H1 (cell line): ENCODE data around the gene SPEF2. TPM values are rescaled to one million over a fixed set of nuclear protein-coding genes. Genes with fewer than 3 reads are reported as not detected.

Source experiments
- CTCF ChIA-PET: fragments of 300-600 bp; sonication (Branson Sonifier 250); formaldehyde crosslinking; loops from one replicate; lab custom pipeline; 2021; ENCODE audit not compliant: partially characterized antibody; lab: Charles Lee
- POLR2A ChIA-PET: fragments of 300-600 bp; sonication (Branson Sonifier 250); formaldehyde crosslinking; loops from one replicate; lab custom pipeline; 2021; ENCODE audit warnings: inconsistent platforms; ENCODE audit not compliant: partially characterized antibody; lab: Charles Lee
- DNase-seq, 2 experiments: peaks; one replicate each; pipeline versions ENCODE4 v3.0.0 to v3.0.0-alpha.2; 2010 to 2022; ENCODE audit warnings: low spot score in 2 of 2, low read depth in 1 of 2, mixed read lengths in 1 of 2
- FAIRE-seq: peaks from 2 replicates; lab custom pipeline; 2011; peaks lifted over from hg19 to GRCh38; lab: Jason Lieb, UNC
- H2AFZ ChIP-seq: 2 replicates; pipeline ENCODE4 v1.8.1; 2012; ENCODE audit warnings: low read length, inconsistent platforms
- H2AK5ac ChIP-seq: 2 replicates; pipeline ENCODE4 v1.6.1; 2013; ENCODE audit warnings: low read depth, low read length
- H2BK120ac ChIP-seq: replicated peaks from 2 replicates; pipeline ENCODE3; 2013; ENCODE audit warnings: low read depth, low read length, inconsistent platforms
- H2BK12ac ChIP-seq: 2 replicates; pipeline ENCODE4 v1.6.1; 2013; ENCODE audit warnings: low read depth, low read length
- H2BK15ac ChIP-seq: 2 replicates; pipeline ENCODE4 v1.6.1; 2013; ENCODE audit warnings: low read length
- H2BK20ac ChIP-seq: 2 replicates; pipeline ENCODE4 v1.6.1; 2013; ENCODE audit warnings: low read length
- H2BK5ac ChIP-seq: 2 replicates; pipeline ENCODE4 v1.6.1; 2013; ENCODE audit warnings: low read depth, low read length
- H3K14ac ChIP-seq: 2 replicates; pipeline ENCODE4 v1.6.1; 2013; ENCODE audit warnings: inconsistent platforms; ENCODE audit not compliant: insufficient read length
- H3K18ac ChIP-seq: 2 replicates; pipeline ENCODE4 v1.6.1; 2013; ENCODE audit warnings: low read length; ENCODE audit errors: extremely low read depth
- H3K23ac ChIP-seq: 2 replicates; pipeline ENCODE4 v1.6.1; 2013; ENCODE audit warnings: inconsistent platforms; ENCODE audit not compliant: insufficient read length
- H3K23me2 ChIP-seq: 2 replicates; pipeline ENCODE4 v1.6.1; 2013; ENCODE audit warnings: low read depth, low read length
- H3K27ac ChIP-seq: 2 replicates; pipeline ENCODE4 v1.6.1; 2011; ENCODE audit warnings: low read depth, low read length, inconsistent platforms
- H3K27me3 ChIP-seq, 4 experiments: replicated peaks in 1 of 4; 1 replicate in 1 of 4; 2 replicates in 3 of 4; pipeline versions ENCODE4 v1.6.1 to v1.8.1; 2011 to 2013; ENCODE audit warnings: low read length in 3 of 4, mild to moderate bottlenecking in 3 of 4, inconsistent platforms in 2 of 4, mixed read lengths in 2 of 4, moderate library complexity in 1 of 4; ENCODE audit not compliant: control insufficient read depth in 3 of 4, insufficient read depth in 3 of 4; ENCODE audit errors: extremely low read depth in 1 of 4
- H3K36me3 ChIP-seq, 4 experiments: 2 replicates each; pipeline versions ENCODE4 v1.6.1 to v1.8.1; 2011 to 2013; ENCODE audit warnings: mild to moderate bottlenecking in 4 of 4, low read length in 3 of 4, moderate library complexity in 2 of 4, control low read depth in 1 of 4, inconsistent platforms in 1 of 4; ENCODE audit not compliant: insufficient read depth in 4 of 4, control insufficient read depth in 2 of 4
- H3K4ac ChIP-seq: replicated peaks from 2 replicates; pipeline ENCODE3; 2013; ENCODE audit warnings: low read length, low read depth, mixed read lengths, inconsistent platforms; ENCODE audit not compliant: insufficient read length
- H3K4me1 ChIP-seq, 4 experiments: replicated peaks in 1 of 4; 1 replicate in 1 of 4; 2 replicates in 3 of 4; pipeline versions ENCODE4 v1.6.1 to v1.8.1; 2011 to 2013; ENCODE audit warnings: low read length in 3 of 4, inconsistent platforms in 2 of 4, mixed read lengths in 1 of 4; ENCODE audit not compliant: insufficient read depth in 4 of 4, control insufficient read depth in 3 of 4
- H3K4me2 ChIP-seq, 2 experiments: 2 replicates each; pipeline versions ENCODE4 v1.6.1 to v1.8.1; 2011 to 2013; ENCODE audit warnings: low read depth in 2 of 2, low read length in 2 of 2, control low read depth in 1 of 2, inconsistent platforms in 1 of 2, mild to moderate bottlenecking in 1 of 2; ENCODE audit not compliant: insufficient read depth in 1 of 2
- H3K4me3 ChIP-seq, 4 experiments: fragments of 200-600, 300-600 bp in 1 of 4; sonication (generic), shearing (Covaris generic), sonication (Bioruptor Twin) in 1 of 4; 2 replicates each; pipeline versions ENCODE4 v1.5.1 to v1.8.1; 2011 to 2016; ENCODE audit warnings: low read length in 4 of 4, low read depth in 3 of 4, control low read depth in 2 of 4, inconsistent platforms in 2 of 4, mild to moderate bottlenecking in 2 of 4, mixed read lengths in 1 of 4, moderate library complexity in 1 of 4; ENCODE audit not compliant: insufficient read depth in 2 of 4; ENCODE audit errors: extremely low read depth in 1 of 4
- H3K56ac ChIP-seq: replicated peaks from 2 replicates; pipeline ENCODE3; 2013; ENCODE audit warnings: low read depth, mild to moderate bottlenecking, mixed read lengths, low read length, inconsistent platforms; ENCODE audit not compliant: insufficient read length
- H3K79me1 ChIP-seq: 2 replicates; pipeline ENCODE4 v1.6.1; 2013; ENCODE audit warnings: low read depth, low read length, control low read depth
- H3K79me2 ChIP-seq, 2 experiments: 2 replicates each; pipeline versions ENCODE4 v1.6.1 to v1.8.1; 2012 to 2013; ENCODE audit warnings: low read length in 2 of 2, mild to moderate bottlenecking in 2 of 2, inconsistent platforms in 1 of 2; ENCODE audit not compliant: insufficient read depth in 2 of 2, control insufficient read depth in 1 of 2
- H3K9ac ChIP-seq, 4 experiments: replicated peaks in 1 of 4; 1 replicate in 1 of 4; 2 replicates in 3 of 4; pipeline versions ENCODE4 v1.6.1 to v1.8.1; 2011 to 2013; ENCODE audit warnings: low read depth in 3 of 4, low read length in 3 of 4, control low read depth in 2 of 4, mild to moderate bottlenecking in 2 of 4, moderate library complexity in 2 of 4, inconsistent platforms in 1 of 4; ENCODE audit errors: extremely low read depth in 1 of 4
- H3K9me3 ChIP-seq, 2 experiments: 2 replicates each; pipeline versions ENCODE4 v1.6.1 to v1.8.1; 2012 to 2013; ENCODE audit warnings: mild to moderate bottlenecking in 2 of 2, moderate library complexity in 2 of 2, control low read depth in 1 of 2, inconsistent platforms in 1 of 2, low read depth in 1 of 2, low read length in 1 of 2, mixed read lengths in 1 of 2; ENCODE audit not compliant: insufficient read depth in 2 of 2
- H4K20me1 ChIP-seq, 2 experiments: replicated peaks in 1 of 2; 2 replicates each; pipeline versions ENCODE3 to v1.8.1; 2011 to 2013; ENCODE audit warnings: inconsistent platforms in 2 of 2, low read length in 2 of 2, mild to moderate bottlenecking in 1 of 2; ENCODE audit not compliant: insufficient read depth in 2 of 2, control insufficient read depth in 1 of 2
- H4K5ac ChIP-seq: 2 replicates; pipeline ENCODE4 v1.6.1; 2013; ENCODE audit warnings: low read length, low read depth, mixed read lengths, inconsistent platforms; ENCODE audit not compliant: insufficient read length
- H4K8ac ChIP-seq: 2 replicates; pipeline ENCODE4 v1.8.0; 2013; ENCODE audit warnings: mild to moderate bottlenecking, moderate library complexity, low read length, inconsistent platforms; ENCODE audit not compliant: insufficient read depth; ENCODE audit errors: extremely low read depth
- H4K91ac ChIP-seq: replicated peaks from 2 replicates; pipeline ENCODE3; 2013; ENCODE audit warnings: low read length, mixed read lengths, inconsistent platforms; ENCODE audit not compliant: insufficient read length
- BRCA1 ChIP-seq: IDR thresholded peaks from 2 replicates; pipeline ENCODE4 v1.6.1; 2012; ENCODE audit warnings: low read depth, low read length, improper control_type of control experiment
- CBX5 ChIP-seq: fragments of 300-800, 300-1000 bp; sonication (generic); IDR thresholded peaks from 2 replicates; pipeline ENCODE4 v1.7.1; 2016; ENCODE audit warnings: antibody characterized with exemption, low read length, low read depth
- SAP30 ChIP-seq: fragments of 300-600 bp; sonication (generic); IDR thresholded peaks from 2 replicates; pipeline ENCODE4 v1.7.1; 2012; ENCODE audit warnings: low read length, moderate library complexity, mild to moderate bottlenecking, inconsistent platforms; ENCODE audit not compliant: insufficient read depth, insufficient replicate concordance
- SIRT6 ChIP-seq: IDR thresholded peaks from one replicate; pipeline ENCODE4 v1.7.1; 2012; ENCODE audit warnings: low read length, inconsistent platforms
- SRF ChIP-seq: IDR thresholded peaks from 2 replicates; pipeline ENCODE4 v1.6.1; 2011; ENCODE audit warnings: mild to moderate bottlenecking, low read depth, low read length, moderate library complexity
- TEAD4 ChIP-seq: IDR thresholded peaks from 2 replicates; pipeline ENCODE4 v1.6.1; 2012; ENCODE audit warnings: low read depth, low read length, inconsistent platforms, mixed read lengths
- WGBS, 2 experiments: shearing (Covaris generic) in 1 of 2; methylation state at CpG; one replicate each; pipeline versions ENCODE4 v1.1.6 to v1.1.7; 2013 to 2015; ENCODE audit warnings: low lambda C conversion rate in 2 of 2, mixed read lengths in 2 of 2, inconsistent platforms in 1 of 2, low coverage in 1 of 2, missing lambda C conversion rate in 1 of 2; ENCODE audit not compliant: insufficient replicate concordance in 2 of 2, insufficient coverage in 1 of 2, insufficient read length in 1 of 2; ENCODE audit errors: extremely low coverage in 1 of 2, missing lambda C conversion rate in 1 of 2; 5-methylcytosine and 5-hydroxymethylcytosine counted together
- polyA plus RNA-seq, 7 experiments: library from polyadenylated mRNA; depleted of rRNA in 3 of 7; stranded (reverse) in 5 of 7; unstranded in 2 of 7; fragments of >200 nt in 5 of 7; fragments of 200-250 nt in 2 of 7; gene quantifications; 1 replicate in 5 of 7; 2 replicates in 1 of 7; 4 replicates in 1 of 7; pipeline versions ENCODE4 v1.2.1 to v1.2.3, GENCODE V29; 2011 to 2013; ENCODE audit warnings: missing spikeins in 2 of 7, mixed read lengths in 2 of 7
- total RNA-seq: library from RNA; stranded (reverse); fragmentation: NEBNext Ultra II Directional; extraction: Animal tissue kit (Norgen Biotek cat#: 25700); gene quantifications from 2 replicates; pipeline ENCODE4 v1.2.1, GENCODE V29; 2021

SPEF2 gene
- total and polyA plus RNA-seq, 2 of the 8 experiments (the other 6 are each of a cell fraction or from before 2014, with no cell fraction given) = 0.14 to 0.73 TPM

- no peak overlapping the region for H2BK120ac ChIP-seq
- no peaks in the 10 kb centered on the region for H4K20me1 ChIP-seq
- no peaks in the 10 kb centered on the region for H3K9me3 ChIP-seq
- TF ChIP-seq CBX5 (no peak), SAP30 (no peak), SIRT6 (no peak), SRF (no peak), BRCA1 (no peak), TEAD4 (no peak)
- H3K79me1 ChIP-seq = no peaks in the 10 kb centered on the region
- ChIA-PET POLR2A (no interaction called here), CTCF (interaction anchor here (1.1 kb wide), 1 partner anchor 22 kb away, joined by 3 read pairs; no protein-coding TSS in a partner anchor)
- H3K27me3 ChIP-seq = no peaks in the 10 kb centered on the region
- no peak for DNase-seq
- FAIRE-seq = no peak
- H4K8ac ChIP-seq = no peak overlapping the region
- H2AFZ ChIP-seq = no peak overlapping the region
- H3K14ac ChIP-seq = no peak overlapping the region
- H2BK12ac ChIP-seq = no peak overlapping the region
- no peaks in the 10 kb centered on the region for H3K23me2 ChIP-seq
- no peak overlapping the region for H3K18ac ChIP-seq
- H3K4ac ChIP-seq = no peak overlapping the region
- H4K5ac ChIP-seq = no peak overlapping the region
- H4K91ac ChIP-seq = no peak overlapping the region
- H3K79me2 ChIP-seq = no peaks in the 10 kb centered on the region
- H2BK15ac ChIP-seq = no peak overlapping the region
- H3K4me3 ChIP-seq = no peak overlapping the region
- H3K23ac ChIP-seq = no peak overlapping the region
- no peak overlapping the region for H2BK20ac ChIP-seq
- H3K36me3 ChIP-seq = no peaks in the 10 kb centered on the region
- no peak overlapping the region for H3K27ac ChIP-seq
- no peak overlapping the region for H3K56ac ChIP-seq
- 88% methylated on average over 1 of the region's 1 CpG; no CpG with 5 or more reads in 1 of the 2 experiments for WGBS, 2 experiments
- H3K4me2 ChIP-seq = no peak overlapping the region
- no peak overlapping the region for H3K9ac ChIP-seq
- 0 out of 7 replicates have a peak, but pooled peaks cover 0 to 3% (median 0%) of the 10 kb centered on the region in 4 experiments for H3K4me1 ChIP-seq
- no peak overlapping the region for H2AK5ac ChIP-seq
- no peak overlapping the region for H2BK5ac ChIP-seq
These were observed 55.3 kb downstream of the SPEF2 start for GRCh38 chr5:35672995-35673394.
